Mammary epithelial cell (primary cell): ENCODE measurements around the gene ANKUB1.

Experiments used
- EZH2 ChIP-seq: IDR thresholded peaks from 2 replicates; pipeline ENCODE4 v1.6.1; 2012; ENCODE audit warnings: low read length, inconsistent platforms, borderline replicate concordance
- TF ChIP-seq, protein P1 (sequence below), 2 donors: IDR thresholded peaks in 1 of 2; conservative IDR thresholded peaks in 1 of 2; 2 replicates each; pipeline ENCODE4 v1.5.1; 2011 to 2012; ENCODE audit warnings: inconsistent platforms in 2 of 2, low read length in 2 of 2, mild to moderate bottlenecking in 2 of 2, control low read depth in 1 of 2, low read depth in 1 of 2; ENCODE audit not compliant: insufficient read depth in 1 of 2; ENCODE audit errors: extremely low read depth in 1 of 2

DNA sequence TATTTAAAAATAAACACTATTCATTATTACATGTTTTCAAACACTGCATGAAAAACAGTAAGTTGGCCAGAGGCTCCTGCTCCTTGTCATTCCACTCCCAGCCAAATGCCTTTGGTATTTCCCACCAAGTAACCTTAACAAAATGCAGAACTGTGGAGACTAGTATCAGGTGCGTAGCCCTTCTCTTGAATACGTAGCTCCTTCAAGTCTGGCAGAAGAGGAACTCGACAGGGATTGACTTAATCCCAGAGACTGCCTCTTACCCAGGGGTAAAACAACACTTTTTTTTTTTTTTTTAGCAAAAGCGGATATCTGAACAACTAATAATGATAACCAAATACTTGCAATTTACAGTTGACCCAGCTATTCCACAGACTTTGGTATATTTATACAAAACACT, 40.8 kb downstream of the ANKUB1 start:
- TF ChIP-seq, protein P1, sequence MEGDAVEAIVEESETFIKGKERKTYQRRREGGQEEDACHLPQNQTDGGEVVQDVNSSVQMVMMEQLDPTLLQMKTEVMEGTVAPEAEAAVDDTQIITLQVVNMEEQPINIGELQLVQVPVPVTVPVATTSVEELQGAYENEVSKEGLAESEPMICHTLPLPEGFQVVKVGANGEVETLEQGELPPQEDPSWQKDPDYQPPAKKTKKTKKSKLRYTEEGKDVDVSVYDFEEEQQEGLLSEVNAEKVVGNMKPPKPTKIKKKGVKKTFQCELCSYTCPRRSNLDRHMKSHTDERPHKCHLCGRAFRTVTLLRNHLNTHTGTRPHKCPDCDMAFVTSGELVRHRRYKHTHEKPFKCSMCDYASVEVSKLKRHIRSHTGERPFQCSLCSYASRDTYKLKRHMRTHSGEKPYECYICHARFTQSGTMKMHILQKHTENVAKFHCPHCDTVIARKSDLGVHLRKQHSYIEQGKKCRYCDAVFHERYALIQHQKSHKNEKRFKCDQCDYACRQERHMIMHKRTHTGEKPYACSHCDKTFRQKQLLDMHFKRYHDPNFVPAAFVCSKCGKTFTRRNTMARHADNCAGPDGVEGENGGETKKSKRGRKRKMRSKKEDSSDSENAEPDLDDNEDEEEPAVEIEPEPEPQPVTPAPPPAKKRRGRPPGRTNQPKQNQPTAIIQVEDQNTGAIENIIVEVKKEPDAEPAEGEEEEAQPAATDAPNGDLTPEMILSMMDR (conservative IDR thresholded peaks at IDR 0.05 in 1 of 2, IDR thresholded peaks at IDR 0.05 in 1 of 2; ENCODE audit: extremely low read depth in 1 of 2, insufficient read depth in 1 of 2, low read depth in 1 of 2, low read length in 2 of 2), result no peak
- TF ChIP-seq EZH2, result no peak
